HL-60 (cell line): ENCODE measurements around the gene CFL1.

Experiments
- GABPA ChIP-seq: IDR thresholded peaks from 2 replicates; pipeline ENCODE4 v1.6.1; 2012; ENCODE audit warnings: low read depth
- POLR2AphosphoS5 ChIP-seq: IDR thresholded peaks from 2 replicates; pipeline ENCODE4 v1.6.1; 2012; ENCODE audit warnings: low read depth
- TF ChIP-seq, protein P1 (sequence below): IDR thresholded peaks from one replicate; pipeline ENCODE4 v1.5.1; 2011; ENCODE audit warnings: low read length, control low read depth, inconsistent platforms; ENCODE audit not compliant: insufficient read depth

DNA sequence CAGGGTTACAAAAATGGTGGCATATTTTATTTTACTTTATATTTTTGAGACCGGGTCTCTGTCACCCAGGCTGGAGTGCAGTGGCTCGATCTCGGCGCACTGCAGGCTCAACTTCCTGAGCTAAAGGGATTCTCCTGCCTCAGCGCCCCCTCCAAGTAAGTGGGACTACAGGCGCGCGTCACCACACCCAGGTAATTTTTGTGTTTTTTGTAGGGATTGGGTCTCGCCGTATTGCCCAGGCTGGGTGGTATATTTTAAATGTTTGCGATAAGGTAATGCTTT is 42.9 kb upstream of the CFL1 start:
- TF ChIP-seq, protein P1, sequence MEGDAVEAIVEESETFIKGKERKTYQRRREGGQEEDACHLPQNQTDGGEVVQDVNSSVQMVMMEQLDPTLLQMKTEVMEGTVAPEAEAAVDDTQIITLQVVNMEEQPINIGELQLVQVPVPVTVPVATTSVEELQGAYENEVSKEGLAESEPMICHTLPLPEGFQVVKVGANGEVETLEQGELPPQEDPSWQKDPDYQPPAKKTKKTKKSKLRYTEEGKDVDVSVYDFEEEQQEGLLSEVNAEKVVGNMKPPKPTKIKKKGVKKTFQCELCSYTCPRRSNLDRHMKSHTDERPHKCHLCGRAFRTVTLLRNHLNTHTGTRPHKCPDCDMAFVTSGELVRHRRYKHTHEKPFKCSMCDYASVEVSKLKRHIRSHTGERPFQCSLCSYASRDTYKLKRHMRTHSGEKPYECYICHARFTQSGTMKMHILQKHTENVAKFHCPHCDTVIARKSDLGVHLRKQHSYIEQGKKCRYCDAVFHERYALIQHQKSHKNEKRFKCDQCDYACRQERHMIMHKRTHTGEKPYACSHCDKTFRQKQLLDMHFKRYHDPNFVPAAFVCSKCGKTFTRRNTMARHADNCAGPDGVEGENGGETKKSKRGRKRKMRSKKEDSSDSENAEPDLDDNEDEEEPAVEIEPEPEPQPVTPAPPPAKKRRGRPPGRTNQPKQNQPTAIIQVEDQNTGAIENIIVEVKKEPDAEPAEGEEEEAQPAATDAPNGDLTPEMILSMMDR, result no peak
- no peak for TF ChIP-seq GABPA
- TF ChIP-seq POLR2AphosphoS5, result no peak
